Measurements from ENCODE around the gene HOMER1.
"Not testable (repeated sequence)": the region's sequence is repeated elsewhere in the genome, so short reads cannot be mapped to it uniquely, and the experiment has no call there.

DNA sequence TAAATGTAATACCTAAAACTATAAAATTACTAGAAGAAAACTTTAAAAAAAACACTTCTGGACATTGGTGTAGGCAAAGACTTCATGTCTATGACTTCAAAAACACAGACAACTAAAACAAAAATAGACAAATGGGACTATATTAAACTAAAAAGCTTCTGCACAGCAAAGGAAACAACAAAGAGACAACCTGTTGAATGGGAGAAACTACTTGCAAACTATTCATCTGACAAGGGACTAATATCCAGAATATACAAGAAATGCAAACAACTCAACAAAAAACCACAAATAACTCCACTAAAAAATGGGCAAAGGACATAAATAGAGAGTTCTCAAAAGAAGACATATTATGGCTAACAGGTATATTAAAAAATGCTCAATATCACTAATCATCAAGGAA, 128.8 kb downstream of the HOMER1 start:
- TF ChIP-seq POLR2A (IDR thresholded peaks at IDR 0.05); POLR2AphosphoS5 (IDR thresholded peaks at IDR 0.05; ENCODE audit: insufficient read depth in 1 of 2, low read depth in 1 of 2): not testable (repeated sequence)
- TF ChIP-seq, protein P1, sequence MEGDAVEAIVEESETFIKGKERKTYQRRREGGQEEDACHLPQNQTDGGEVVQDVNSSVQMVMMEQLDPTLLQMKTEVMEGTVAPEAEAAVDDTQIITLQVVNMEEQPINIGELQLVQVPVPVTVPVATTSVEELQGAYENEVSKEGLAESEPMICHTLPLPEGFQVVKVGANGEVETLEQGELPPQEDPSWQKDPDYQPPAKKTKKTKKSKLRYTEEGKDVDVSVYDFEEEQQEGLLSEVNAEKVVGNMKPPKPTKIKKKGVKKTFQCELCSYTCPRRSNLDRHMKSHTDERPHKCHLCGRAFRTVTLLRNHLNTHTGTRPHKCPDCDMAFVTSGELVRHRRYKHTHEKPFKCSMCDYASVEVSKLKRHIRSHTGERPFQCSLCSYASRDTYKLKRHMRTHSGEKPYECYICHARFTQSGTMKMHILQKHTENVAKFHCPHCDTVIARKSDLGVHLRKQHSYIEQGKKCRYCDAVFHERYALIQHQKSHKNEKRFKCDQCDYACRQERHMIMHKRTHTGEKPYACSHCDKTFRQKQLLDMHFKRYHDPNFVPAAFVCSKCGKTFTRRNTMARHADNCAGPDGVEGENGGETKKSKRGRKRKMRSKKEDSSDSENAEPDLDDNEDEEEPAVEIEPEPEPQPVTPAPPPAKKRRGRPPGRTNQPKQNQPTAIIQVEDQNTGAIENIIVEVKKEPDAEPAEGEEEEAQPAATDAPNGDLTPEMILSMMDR (IDR thresholded peaks at IDR 0.05) = not testable (repeated sequence)

All from vagina (tissue), 2 donors.